Neural cell (in vitro differentiated cells): ENCODE measurements around the gene MAPK14.

Experiments used
- CTCF ChIP-seq: fragments of 450-650 bp; IDR thresholded peaks from 2 replicates; pipeline ENCODE4 v1.5.1; 2014; ENCODE audit warnings: antibody characterized with exemption, mild to moderate bottlenecking, moderate library complexity; ENCODE audit not compliant: poor library complexity, severe bottlenecking
- POLR2AphosphoS5 ChIP-seq: IDR thresholded peaks from 2 replicates; pipeline ENCODE4 v1.6.1; 2012
- TAF1 ChIP-seq: IDR thresholded peaks from 2 replicates; pipeline ENCODE4 v1.6.1; 2012; ENCODE audit warnings: low read depth

- TF ChIP-seq CTCF = no peak
- no peak for TF ChIP-seq POLR2AphosphoS5
- TF ChIP-seq TAF1 = no peak
Observed at GRCh38 chr6:36073587-36073986, 46.0 kb downstream of the MAPK14 start.
